ENCODE data around the gene LGR6.
"Not testable (repeated sequence)": the region's sequence is repeated elsewhere in the genome, so short reads cannot be mapped to it uniquely, and the experiment has no call there.

LGR6 gene

DNA sequence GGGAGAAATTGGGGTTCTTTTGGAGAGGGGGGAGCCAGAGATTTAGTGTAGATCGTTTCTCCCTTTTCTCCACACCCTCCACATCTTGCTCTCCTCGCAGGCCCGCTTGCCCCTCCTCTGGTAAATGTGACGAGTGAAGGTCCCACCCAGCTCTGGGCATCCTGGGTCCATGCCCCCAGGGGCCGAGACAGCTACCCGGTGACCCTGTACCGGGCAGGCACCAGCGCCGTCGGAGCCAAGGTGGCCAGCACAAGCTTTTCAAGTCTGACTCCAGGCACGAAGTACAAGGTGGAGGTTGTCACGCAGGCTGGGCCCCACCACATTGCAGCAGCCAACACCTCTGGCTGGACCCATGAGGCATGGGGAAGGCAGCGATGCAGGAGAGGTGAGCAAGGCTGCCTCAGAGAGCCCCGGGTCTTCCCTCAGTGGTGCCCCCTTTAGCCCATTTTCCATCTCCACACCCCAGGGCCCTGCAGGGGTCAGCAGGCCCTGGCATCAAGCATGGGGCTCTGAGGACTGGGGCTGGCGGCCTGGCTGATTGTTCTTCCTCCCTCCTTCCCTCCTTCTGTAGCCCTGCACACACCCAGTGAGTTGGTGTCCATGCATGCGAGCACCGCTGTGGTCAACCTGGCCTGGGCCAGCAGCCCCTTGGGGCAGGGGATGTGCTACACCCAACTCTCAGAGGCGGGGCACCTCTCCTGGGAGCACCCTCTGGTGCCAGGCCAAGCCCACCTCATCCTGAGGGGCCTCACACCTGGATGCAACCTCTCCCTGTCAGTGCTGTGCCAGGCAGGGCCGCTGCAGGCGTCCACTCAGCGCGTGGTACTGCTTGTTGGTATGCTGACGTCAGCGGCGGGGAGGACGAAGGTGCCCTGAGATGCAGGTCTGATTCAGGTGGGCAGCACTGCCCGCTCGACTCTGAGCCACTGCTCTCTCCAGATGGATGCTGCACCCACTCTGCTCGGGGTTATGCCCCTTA is 16.4 kb upstream of the LGR6 start:
- DNase-seq, result no peak

DNA sequence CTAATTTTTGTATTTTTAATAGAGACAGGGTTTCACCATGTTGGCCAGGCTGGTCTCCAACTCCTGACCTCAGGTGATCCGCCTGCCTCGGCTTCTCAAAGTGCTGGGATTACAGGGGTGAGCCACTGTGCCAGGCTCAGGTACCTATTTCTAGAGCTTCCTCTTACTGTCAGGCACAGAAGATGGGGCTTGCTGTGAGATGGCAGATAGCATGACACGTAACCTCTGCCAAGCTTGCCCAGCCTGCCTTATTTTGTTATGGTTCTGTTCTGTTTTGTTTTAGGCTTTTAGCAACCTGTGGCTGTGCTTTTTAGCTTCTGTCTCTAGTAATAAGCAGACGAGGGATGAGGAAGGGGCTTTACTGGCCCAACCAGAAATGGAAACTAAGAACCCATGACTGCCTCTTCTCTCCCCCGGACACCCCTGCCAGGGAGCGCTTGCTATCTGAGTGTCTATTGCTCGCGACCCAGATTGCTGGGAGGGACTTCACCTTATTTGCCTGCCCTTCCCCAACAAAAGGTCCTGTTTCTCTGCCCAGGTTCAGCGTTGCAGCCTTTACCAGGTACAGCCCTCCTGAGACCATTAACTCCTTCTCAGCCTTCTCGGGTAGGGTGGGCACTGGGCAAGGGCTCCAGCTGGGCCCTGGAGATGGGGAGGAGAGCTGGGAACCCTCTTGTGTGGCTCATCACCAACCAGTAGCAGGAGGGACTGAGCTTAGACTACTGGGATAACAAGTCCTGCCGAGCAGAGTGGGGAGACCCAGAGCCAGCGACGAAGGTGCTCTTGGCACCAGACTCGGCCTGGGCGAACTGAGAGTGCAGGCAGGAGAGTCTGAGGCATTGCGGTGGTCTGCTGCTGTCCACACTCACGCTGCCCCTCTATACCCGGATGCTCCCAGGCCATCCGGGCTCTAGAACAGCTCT is 13.5 kb upstream of the LGR6 start:
- no peak for DNase-seq

DNA sequence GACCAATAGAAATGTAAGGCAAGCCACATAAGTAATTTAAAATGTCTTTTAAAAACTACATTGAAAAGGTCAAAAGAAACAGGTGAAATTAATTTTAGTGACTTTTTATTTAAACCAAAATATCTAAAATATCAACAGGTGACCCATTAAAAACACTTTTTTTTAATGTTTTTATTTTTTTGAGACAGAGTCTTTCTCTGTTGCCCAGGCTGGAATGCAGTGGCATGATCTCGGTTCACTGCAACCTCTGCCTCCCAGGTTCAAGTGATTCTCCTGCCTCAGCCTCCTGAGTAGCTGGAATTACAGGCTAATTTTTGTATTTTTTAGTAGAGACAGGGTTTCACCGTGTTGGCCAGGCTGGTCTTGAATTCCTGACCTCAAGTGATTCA is 12.9 kb upstream of the LGR6 start:
- not testable (repeated sequence) for DNase-seq

DNA sequence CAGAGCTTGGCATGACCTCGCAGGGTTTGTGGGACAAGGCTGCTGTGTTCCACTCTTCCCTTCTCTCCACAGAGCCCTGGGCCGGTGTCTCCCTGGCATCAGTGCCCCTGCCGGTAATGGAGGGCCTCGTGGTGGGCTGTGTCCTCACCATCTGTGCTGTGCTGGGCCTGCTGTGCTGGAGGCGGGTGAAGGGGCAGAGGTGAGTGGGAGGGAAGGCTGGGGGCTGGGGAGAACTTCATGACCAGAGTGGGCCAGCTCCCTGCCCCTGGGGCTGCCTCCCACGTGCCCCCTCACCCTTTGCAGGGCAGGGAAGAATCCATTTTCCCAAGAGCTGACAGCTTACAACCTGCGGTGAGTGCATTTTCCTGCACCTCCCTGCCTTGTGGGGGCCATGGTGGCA is 12.0 kb upstream of the LGR6 start:
- no peak for DNase-seq

DNA sequence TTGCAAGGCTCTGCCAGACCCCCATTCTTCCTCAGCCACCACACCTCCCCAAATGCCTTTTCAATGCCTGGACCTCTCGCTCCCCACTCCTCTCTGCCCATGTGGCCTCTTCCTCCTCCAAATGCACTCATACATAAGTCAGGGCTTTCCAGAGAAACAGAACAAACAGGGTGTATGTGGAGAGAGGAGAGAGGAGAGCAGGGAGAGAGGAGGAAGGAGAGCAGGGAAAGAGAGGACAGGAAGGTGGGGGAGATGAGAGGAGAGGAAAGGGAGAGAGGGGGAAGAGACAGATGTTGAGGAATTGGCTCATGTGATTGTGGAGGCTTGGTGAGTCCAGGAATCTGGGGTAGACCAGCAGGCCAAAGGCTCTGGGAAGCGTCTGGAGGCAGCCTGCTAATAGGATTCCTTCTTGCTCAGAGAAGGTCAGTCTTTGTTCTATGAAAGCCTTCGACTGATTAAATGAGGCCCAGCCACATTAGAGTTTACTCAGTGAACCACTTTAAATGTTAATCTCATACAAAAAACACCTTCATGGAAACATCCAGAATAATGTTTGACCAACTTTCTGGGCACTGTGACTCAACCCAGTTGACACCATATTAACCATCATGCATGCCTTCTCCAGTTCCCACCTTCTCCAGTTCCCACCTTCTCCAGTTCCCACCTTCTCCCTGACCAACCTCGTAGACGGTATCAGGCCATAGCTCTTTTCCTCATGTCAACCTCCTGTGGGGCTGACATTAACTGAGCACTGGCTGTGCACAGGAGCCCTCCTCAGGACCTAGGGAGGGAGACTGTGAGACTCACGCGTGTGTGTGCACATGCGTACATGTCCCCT is 11.3 kb upstream of the LGR6 start:
- DNase-seq, result no peak

DNA sequence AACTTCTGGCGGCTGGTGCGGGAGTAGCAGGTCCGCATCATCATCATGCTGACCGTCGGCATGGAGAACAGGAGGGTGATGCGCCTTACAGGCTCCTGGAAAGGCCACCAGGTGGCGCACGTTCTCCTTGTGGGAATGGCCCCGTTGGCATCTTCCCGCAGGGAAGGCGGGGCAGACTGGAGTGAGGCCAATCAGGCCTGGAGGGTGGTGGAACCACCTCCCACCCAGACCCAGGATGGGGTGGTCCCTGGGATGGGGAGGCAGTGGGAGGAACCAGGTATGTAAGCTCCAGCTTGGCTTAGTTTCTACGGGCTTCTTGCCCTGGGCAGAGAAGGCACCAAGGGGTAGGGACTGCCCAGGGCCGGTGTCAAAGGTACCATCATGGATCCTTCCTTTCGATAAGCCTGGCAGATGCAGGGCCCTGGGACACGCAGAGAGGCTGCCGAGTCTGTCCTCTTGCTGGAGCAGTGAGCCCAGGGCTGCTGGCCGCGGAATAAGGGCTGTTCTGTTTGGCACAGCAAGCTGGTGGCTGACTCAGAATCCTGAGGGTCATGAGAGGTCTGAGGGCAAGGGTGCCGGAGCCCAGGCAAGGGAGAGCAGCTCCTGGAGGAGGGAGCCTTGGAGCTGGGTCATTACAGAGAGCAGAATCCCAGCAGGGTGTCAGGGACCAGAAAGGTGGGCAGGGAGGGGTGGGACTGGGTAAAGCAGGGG is 8.7 kb upstream of the LGR6 start:
- peak; percentile 79 for DNase-seq

DNA sequence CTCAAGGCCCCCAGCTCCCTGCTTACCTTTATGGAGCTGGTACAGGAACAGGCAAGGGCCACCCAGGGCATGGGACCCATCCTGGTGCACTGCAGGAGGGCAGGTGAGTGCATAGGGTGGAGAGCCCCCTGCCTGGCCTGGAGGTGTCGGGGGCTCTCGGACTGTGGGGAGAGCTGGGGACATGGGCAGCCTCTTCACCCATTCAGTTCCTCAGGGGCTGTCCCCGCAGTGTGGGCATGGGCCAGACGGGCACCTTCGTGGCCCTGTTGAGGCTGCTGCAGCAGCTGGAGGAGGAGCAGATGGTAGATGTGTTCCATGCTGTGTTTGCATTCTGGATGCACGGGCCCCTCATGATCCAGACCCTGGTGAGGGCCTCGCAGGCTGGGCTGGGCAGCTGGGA is 7.3 kb upstream of the LGR6 start:
- DNase-seq, result no peak

DNA sequence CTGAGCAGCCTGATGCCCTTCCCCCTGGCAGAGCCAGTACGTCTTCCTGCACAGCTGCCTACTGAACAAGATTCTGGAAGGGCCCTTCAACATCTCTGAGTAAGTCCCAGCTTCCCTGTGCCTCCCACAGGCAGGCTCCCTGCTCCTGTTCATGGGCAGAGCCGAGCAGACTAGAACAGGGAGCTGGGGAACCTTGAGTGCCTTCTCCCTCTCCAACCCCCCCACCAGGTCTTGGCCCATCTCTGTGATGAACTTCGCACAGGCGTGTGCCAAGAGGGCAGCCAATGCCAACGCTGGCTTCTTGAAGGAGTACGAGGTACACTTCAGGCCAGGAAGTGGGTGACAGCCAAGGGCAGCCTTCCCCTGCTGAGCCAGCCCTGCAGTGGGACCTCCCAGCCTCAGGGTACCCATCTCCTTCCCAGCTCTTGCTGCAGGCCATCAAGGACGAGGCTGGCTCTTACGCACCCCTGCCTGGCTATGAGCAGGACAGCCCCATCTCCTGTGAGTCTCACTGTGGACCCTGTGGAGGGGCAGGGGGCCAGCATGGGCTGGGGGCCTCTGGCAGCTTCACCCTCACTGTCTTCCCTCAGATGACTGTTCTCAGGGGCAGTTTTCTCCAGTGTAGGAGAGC is 6.4 kb upstream of the LGR6 start:
- no peak for DNase-seq

DNA sequence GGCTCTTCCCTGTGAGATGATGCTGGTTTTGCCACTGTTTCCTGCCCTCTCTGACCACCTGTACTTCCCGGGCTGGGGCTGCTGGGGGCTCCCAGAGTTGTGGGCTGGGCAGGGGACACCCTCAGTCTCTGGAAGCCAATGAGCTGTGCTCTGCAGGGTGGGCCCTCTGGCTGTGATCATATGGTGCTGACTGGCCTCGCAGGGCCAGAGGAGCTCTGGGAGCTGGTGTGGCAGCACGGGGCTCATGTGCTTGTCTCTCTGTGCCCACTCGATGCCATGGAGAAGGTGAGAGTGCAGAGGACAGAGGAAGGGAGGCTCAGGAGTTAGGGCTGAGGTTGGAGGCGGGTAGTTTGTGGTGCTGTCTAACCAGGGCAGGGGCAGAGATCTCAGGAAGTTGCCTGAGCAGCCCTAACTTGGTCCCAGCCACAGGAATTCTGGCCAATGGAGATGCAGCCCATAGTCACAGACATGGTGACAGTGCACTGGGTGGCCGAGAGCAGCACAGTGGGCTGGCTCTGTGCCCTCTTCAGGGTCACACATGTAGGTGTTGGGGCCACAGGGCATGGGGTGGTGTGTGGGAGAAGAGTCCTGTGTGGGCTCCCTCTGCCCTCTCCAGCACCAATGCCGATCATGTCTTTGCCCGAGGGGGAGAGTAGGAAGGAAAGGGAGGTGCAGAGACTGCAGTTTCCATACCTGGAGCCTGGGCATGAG is 5.7 kb upstream of the LGR6 start:
- no peak for DNase-seq

DNA sequence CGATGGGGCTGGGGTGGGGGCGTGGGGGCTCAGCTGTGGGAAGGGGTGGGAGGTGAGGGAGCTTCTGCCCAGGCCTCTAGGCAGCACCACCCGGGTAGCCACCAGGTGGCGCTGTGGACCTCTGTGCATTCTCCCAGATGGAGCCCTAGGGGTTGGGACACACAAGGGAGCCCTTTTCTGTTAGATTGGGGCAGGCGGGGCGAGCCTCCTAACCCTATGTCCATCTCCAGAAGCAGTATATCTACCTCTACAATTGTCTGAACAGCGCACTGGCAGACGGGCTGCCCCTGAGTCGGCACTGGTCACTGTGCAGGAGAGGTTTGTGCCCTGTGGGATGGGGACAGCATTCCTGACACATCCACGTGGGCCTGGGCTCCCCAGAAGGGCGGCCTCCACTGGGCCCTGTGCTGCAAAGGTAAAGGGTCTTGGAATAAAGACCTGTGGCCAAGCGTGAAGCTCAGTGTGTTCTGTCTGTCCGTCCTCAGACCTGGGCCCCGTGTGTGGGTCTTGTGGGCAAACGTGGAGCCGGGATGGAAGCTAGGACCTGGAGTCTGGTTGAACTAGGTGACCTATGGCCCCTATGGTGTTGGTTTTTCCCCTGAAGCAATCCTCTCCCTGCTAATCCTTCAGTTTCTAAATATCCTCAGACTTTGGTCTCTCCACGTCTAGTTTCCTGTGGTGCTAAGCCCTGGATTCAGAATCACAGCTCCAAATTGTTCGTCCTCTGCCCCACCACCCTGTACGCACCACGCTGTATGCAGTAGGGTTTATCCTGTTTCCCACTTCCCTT is 4.4 kb upstream of the LGR6 start:
- peak; percentile 12 for DNase-seq

DNA sequence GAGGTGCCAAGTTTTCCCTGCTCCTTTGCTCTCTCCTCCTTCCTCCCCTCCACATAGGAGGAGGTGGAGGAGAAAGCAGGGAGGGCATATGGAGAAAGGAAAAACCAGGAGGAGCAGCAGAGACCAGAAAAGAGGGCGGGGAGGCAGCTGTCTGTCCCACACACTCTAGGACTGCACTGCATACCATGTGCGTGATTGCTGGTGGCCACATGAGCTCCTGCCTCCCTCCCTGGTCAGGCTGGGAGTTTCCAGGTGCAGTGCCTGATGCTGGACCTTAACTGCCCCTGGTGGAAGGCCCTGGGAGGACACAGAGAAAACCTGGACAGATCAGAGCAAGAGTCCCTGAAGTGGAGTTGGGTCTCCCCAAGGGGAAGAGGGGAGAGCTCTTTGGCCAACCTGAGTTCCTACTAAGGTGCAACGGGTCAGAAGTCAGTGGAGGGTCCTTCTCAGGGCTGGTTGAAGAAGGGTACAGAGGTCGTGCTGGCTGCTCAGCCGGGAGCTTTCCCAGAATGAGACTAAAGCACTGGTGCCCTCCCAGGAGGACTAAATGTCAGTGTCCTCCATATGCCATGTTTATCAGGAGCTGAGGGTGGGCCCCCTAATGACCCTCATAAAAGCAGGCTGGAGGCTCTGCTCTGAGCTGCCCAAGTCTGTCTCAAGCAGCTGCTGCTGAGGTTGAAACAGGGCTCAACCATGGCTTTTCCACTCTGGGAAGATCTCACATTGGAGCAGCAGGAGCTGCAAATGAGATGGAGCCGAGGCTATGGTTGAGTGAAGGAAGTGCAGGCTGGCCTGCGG is 3.5 kb upstream of the LGR6 start:
- DNase-seq, result no peak

DNA sequence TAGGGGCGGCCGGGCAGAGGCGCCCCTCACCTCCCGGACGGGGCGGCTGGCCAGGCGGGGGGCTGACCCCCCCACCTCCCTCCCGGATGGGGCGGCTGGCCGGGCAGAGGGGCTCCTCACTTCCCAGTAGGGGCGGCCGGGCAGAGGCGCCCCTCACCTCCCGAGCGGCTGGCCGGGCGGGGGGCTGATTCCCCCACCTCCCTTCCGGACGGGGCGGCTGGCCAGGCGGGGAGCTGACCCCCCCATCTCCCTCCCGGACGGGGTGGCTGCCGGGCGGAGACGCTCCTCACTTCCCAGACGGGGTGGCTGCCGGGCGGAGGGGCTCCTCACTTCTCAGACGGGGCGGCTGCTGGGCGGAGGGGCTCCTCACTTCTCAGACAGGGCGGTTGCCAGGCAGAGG is 2.2 kb upstream of the LGR6 start:
- DNase-seq, result not testable (repeated sequence)

DNA sequence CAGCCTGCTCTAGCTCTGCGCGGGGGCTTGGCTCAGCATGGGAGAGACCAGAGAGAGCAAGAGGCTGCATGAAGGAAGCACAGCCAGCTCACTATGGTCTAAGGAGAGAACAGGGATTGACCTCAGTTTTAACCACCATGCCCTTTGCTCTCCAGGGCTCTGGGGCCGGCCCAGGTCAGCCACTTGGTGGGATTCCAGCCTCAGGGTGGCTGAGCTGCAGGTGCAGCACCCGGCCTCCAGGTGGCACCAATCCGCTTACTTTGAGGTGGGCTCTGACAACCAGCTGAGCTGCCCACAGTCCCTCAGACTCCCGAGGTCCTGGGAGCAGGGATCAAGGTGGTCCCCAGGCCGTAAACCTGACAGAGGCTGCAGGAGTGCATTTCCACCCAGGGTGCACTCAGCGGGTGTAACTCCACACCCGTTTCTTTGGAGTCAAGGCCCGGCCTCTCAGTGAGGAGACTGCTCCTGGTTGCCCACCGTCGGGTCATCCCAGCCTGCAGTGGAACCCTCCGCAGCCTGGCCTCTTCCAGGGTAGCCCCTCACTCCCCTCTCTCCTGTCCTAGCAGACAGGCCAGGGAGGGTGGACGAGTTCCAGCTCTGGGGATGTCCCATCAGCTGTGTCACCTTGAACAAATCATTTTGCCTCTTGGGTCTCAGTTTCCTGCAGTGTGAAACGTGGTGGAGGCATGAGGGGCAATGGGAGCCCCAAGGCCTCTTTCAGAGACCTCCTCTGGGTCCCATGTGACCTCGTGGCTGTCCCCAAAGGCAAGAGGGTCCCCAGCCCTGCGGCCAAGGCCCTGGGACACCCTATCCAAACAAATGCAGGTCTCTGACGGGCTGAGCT is 607 bp upstream of the LGR6 start:
- no peak for DNase-seq

DNA sequence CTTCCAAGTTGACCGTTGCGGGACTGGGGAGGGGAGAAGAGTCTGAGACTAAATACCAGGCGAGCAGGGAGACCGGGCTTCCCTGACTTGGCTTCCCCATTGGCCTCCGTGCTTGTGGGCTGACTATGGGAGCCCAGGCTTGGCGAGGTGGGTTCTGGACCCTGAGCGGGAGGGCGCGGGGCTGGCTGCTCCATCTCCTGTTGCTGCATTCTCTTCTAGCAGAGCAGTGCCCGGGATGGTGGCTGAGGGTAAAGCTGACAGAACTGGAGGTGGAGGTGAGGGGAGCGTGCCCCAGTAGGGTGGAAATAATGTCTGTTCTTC is 689 bp downstream of the LGR6 start:
- no peak for DNase-seq

DNA sequence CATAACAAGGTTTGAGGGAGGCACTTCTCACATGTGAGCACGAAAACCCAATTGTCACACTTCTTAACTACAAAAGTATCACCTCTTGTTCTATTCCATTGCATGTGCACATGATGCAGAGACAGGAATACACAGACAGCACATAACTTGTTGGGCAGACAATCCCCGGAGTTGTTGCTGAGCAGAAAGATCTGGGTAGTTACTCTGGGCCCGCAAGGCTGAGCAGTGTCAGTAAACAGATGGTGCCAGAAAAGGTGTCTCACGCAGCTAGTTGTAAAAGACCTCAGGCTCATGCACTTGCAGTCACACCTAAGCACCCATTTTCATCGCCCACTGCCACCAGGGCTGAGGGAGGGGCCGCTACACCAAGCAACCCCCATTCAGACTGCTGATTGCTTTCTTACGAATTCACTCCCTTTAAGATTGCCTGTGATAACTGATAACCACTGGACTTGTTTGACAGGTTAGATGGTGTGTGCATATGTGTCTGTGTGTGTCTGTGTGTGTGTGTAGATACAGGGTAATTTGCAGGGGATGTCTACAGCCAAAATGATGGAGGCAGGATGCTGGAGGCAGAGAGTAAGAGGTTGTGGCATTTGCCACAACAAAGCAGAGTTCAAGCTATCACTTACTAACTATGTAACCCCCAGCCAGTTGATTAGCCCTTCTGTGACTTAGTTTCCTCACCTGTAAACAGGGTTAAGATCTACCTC is 4.2 kb downstream of the LGR6 start:
- no peak for DNase-seq

DNA sequence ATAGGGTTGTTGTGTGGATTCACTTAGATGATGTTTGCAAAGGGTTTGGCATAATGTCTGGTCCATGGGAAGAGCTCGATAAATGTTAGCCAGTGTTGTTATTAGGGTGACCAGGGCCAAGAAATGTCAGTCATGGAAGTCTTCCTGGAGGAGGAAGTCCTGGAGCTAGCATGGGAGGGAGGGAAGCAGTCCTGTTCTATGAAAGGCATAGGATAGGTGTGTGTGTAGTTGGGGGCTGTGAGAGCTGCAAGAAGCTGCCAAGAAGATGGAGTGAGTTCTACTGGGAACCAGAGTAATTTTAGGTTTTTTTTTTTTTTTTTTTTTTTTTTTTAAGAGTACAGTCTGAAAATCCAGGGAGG is 4.7 kb downstream of the LGR6 start:
- no peak for DNase-seq

DNA sequence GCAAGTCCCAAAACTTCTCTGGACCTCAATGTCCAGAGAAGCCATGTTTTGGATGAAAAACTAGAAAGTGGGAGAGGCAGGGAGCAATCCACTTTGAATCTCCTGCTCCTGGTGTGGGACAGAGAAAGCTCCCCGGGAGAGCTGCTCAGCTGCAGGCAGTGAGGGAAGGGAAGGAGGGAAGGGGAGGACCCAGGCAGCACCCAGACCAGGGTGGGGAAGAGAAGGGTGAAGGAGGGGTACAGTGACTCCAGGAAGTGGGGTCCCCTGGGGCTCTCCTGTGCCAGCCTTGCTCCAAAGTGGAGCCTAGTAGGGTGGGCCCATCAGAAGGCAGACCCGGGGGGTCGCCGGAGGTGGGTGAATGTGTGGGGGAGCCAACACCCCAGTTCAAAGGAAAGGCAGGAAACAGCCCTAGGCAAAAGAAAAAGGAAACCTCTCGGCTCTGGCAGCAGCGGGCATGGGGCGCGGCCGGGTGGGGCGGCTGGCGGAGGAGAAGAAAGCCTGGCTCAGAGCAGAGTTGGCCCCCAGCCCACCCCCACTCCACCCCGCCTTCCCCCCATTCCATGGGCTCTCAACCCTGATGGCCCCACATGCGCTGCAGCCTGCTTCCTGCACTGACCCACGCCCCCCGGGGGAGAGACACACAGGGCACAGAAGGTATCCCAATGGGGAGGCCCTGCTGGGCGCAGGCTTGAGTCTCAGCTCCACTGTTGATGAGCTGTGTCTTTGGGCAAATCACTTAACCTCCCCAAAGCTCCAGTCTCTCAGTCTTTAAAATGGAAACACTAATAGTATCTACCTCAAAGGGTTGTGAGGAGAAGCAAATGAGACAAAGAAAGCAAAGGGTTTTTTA is 5.7 kb downstream of the LGR6 start:
- no peak for DNase-seq
